Brain pericyte (primary cell): Measurements from ENCODE around the gene COQ2.
"Not testable (repeated sequence)": the region's sequence is repeated elsewhere in the genome, so short reads cannot be mapped to it uniquely, and the experiment has no call there.

Experiments used
- DNase-seq: peaks from one replicate; pipeline ENCODE4 v3.0.0-alpha.2; 2012; ENCODE audit warnings: low read depth, low spot score

Gene COQ2

GRCh38 chr4:83250687-83251446, 33.7 kb downstream of the COQ2 start:
- DNase-seq = no peak

- no peak for DNase-seq
These were observed 36.1 kb downstream of the COQ2 start for GRCh38 chr4:83248486-83248885.

- no peak for DNase-seq
These were observed 36.9 kb downstream of the COQ2 start for GRCh38 chr4:83247415-83248357.

- DNase-seq = no peak
These were observed 43.5 kb downstream of the COQ2 start for GRCh38 chr4:83241132-83241531.

GRCh38 chr4:83240379-83240875, 44.2 kb downstream of the COQ2 start:
- no peak for DNase-seq

- DNase-seq = no peak
These were observed 46.0 kb downstream of the COQ2 start for GRCh38 chr4:83238393-83239248.

- no peak for DNase-seq
These were observed 47.0 kb downstream of the COQ2 start for GRCh38 chr4:83237591-83237990.

GRCh38 chr4:83235645-83236133, 48.9 kb downstream of the COQ2 start:
- DNase-seq = not testable (repeated sequence)

- DNase-seq = no peak
These were observed 49.5 kb downstream of the COQ2 start for GRCh38 chr4:83234902-83235644.

- DNase-seq = not testable (repeated sequence)
These were observed 50.2 kb downstream of the COQ2 start for GRCh38 chr4:83234387-83234786.

- DNase-seq = no peak
These were observed 52.5 kb downstream of the COQ2 start for GRCh38 chr4:83232082-83232481.

GRCh38 chr4:83231620-83232076, 53.0 kb downstream of the COQ2 start:
- no peak for DNase-seq

GRCh38 chr4:83230928-83231327, 53.7 kb downstream of the COQ2 start:
- no peak for DNase-seq

- DNase-seq = no peak
These were observed 54.8 kb downstream of the COQ2 start for GRCh38 chr4:83229791-83230190.

GRCh38 chr4:83228231-83228630, 56.4 kb downstream of the COQ2 start:
- no peak for DNase-seq

- no peak for DNase-seq
These were observed 59.9 kb downstream of the COQ2 start for GRCh38 chr4:83224502-83225197.

- no peak for DNase-seq
These were observed 60.8 kb downstream of the COQ2 start for GRCh38 chr4:83223781-83224180.

GRCh38 chr4:83221897-83222441, 62.6 kb downstream of the COQ2 start:
- no peak for DNase-seq
